H7 (cell line): ENCODE data around the gene WNK2. TPM values are rescaled to one million over a fixed set of nuclear protein-coding genes. Genes with fewer than 3 reads are reported as not detected.
A peak's percentile ranks its signal among the peaks of the same experiment; 100 is the strongest.

ENCODE experiments used
- DNase-seq: peaks from one replicate; pipeline ENCODE4 v3.0.0; 2012
- H3K27me3 ChIP-seq: 2 replicates; pipeline ENCODE4 v1.6.0; 2011; ENCODE audit warnings: mild to moderate bottlenecking, low read length; ENCODE audit not compliant: control insufficient read depth, insufficient read depth
- H3K36me3 ChIP-seq: replicated peaks from 2 replicates; pipeline ENCODE4 v1.5.1; 2011; ENCODE audit warnings: low read length; ENCODE audit not compliant: control insufficient read depth, insufficient read depth
- H3K4me3 ChIP-seq: 2 replicates; pipeline ENCODE4 v1.5.1; 2011; ENCODE audit warnings: low read depth, mild to moderate bottlenecking, control low read depth, low read length, moderate library complexity; ENCODE audit not compliant: insufficient read depth
- total RNA-seq: library from RNA; depleted of rRNA; stranded (reverse); fragments of >200 nt; shearing (Covaris generic); gene quantifications from 2 replicates; pipeline ENCODE4 v1.2.3, GENCODE V29; 2014

WNK2 gene
- total RNA-seq, 1 experiment from 2014 or later = 13.3 TPM

GRCh38 chr9:93300585-93301081 lies 116.7 kb downstream of the WNK2 start:
- DNase-seq = peak; percentile 40
- peaks cover 3% of the 10 kb centered on the region for H3K36me3 ChIP-seq
- H3K4me3 ChIP-seq = no peak overlapping the region
- H3K27me3 ChIP-seq = no peaks in the 10 kb centered on the region

GRCh38 chr9:93301291-93301811 lies 117.4 kb downstream of the WNK2 start:
- H3K27me3 ChIP-seq = no peaks in the 10 kb centered on the region
- DNase-seq = peak; percentile 56
- H3K36me3 ChIP-seq = peaks cover 3% of the 10 kb centered on the region
- no peak overlapping the region for H3K4me3 ChIP-seq

GRCh38 chr9:93301911-93302541 lies 118.1 kb downstream of the WNK2 start:
- H3K4me3 ChIP-seq = no peak overlapping the region
- peak; percentile 57 for DNase-seq
- peaks cover 3% of the 10 kb centered on the region for H3K36me3 ChIP-seq
- no peaks in the 10 kb centered on the region for H3K27me3 ChIP-seq

GRCh38 chr9:93302586-93303257 lies 118.8 kb downstream of the WNK2 start:
- Histone ChIP-seq H3K27me3 (no peaks in the 10 kb centered on the region), H3K4me3 (no peak overlapping the region), H3K36me3 (peaks cover 3% of the 10 kb centered on the region)
- peak; percentile 91 for DNase-seq

- Histone ChIP-seq H3K36me3 (peaks cover 3% of the 10 kb centered on the region), H3K27me3 (no peaks in the 10 kb centered on the region), H3K4me3 (no peak overlapping the region)
- peak; percentile 39 for DNase-seq
These were observed 119.4 kb downstream of the WNK2 start for GRCh38 chr9:93303258-93303771.

- no peak overlapping the region for H3K4me3 ChIP-seq
- no peaks in the 10 kb centered on the region; the same call in 1 of the 2 replicates for H3K36me3 ChIP-seq
- H3K27me3 ChIP-seq = no peaks in the 10 kb centered on the region
- peak; percentile 57 for DNase-seq
These were observed 120.1 kb downstream of the WNK2 start for GRCh38 chr9:93303806-93304573.

GRCh38 chr9:93304574-93305496 lies 120.9 kb downstream of the WNK2 start:
- Histone ChIP-seq H3K4me3 (no peak overlapping the region), H3K27me3 (no peaks in the 10 kb centered on the region), H3K36me3 (no peaks in the 10 kb centered on the region; the same call in 1 of the 2 replicates)
- peak; percentile 93 for DNase-seq

- DNase-seq = peak; percentile 39
- Histone ChIP-seq H3K27me3 (no peaks in the 10 kb centered on the region), H3K36me3 (no peaks in the 10 kb centered on the region; the same call in 1 of the 2 replicates), H3K4me3 (no peak overlapping the region)
These were observed 121.6 kb downstream of the WNK2 start for GRCh38 chr9:93305497-93306020.

GRCh38 chr9:93306081-93306480 lies 122.1 kb downstream of the WNK2 start:
- DNase-seq = peak; percentile 63
- no peaks in the 10 kb centered on the region; the same call in 1 of the 2 replicates for H3K36me3 ChIP-seq
- no peak overlapping the region for H3K4me3 ChIP-seq
- H3K27me3 ChIP-seq = no peaks in the 10 kb centered on the region

- Histone ChIP-seq H3K27me3 (no peaks in the 10 kb centered on the region), H3K4me3 (no peak overlapping the region), H3K36me3 (no peaks in the 10 kb centered on the region; the same call in 1 of the 2 replicates)
- peak; percentile 66 for DNase-seq
These were observed 122.7 kb downstream of the WNK2 start for GRCh38 chr9:93306579-93307091.

GRCh38 chr9:93307468-93308157 lies 123.7 kb downstream of the WNK2 start:
- H3K4me3 ChIP-seq = no peak overlapping the region
- no peaks in the 10 kb centered on the region; the same call in 1 of the 2 replicates for H3K36me3 ChIP-seq
- H3K27me3 ChIP-seq = no peaks in the 10 kb centered on the region
- DNase-seq = peak; percentile 52

GRCh38 chr9:93308158-93308602 lies 124.2 kb downstream of the WNK2 start:
- DNase-seq = peak; percentile 56
- Histone ChIP-seq H3K27me3 (no peaks in the 10 kb centered on the region), H3K4me3 (no peak overlapping the region), H3K36me3 (no peaks in the 10 kb centered on the region; the same call in 1 of the 2 replicates)
